GM18868 (cell line): ENCODE measurements around the gene CXCL8.
"Not testable (repeated sequence)": the region's sequence is repeated elsewhere in the genome, so short reads cannot be mapped to it uniquely, and the experiment has no call there.

Experiments
- ATAC-seq: cut with Tn5 transposase; IDR thresholded peaks from one replicate; pipeline ENCODE4 v1.9.1; 2021; ENCODE audit warnings: mild to moderate bottlenecking, moderate library complexity; ENCODE audit not compliant: unreplicated experiment

Gene CXCL8

GRCh38 chr4:73740353-73740778 is at the start of gene CXCL8:
TSS of gene CXCL8 (plus strand) at chr4:73740569. CDS start at chr4:73740659, 90 bp downstream.
- ATAC-seq = no peak

GRCh38 chr4:73691201-73691600 is 49.2 kb upstream of the CXCL8 start:
- ATAC-seq = not testable (repeated sequence)

- ATAC-seq = no peak
These were observed 48.6 kb upstream of the CXCL8 start for GRCh38 chr4:73691759-73692158.

- ATAC-seq = no peak
These were observed 48.1 kb upstream of the CXCL8 start for GRCh38 chr4:73692254-73692653.

GRCh38 chr4:73692701-73693100 is 47.7 kb upstream of the CXCL8 start:
- no peak for ATAC-seq

- ATAC-seq = no peak
These were observed 46.6 kb upstream of the CXCL8 start for GRCh38 chr4:73693811-73694210.

- no peak for ATAC-seq
These were observed 42.2 kb upstream of the CXCL8 start for GRCh38 chr4:73698217-73698616.

DNA sequence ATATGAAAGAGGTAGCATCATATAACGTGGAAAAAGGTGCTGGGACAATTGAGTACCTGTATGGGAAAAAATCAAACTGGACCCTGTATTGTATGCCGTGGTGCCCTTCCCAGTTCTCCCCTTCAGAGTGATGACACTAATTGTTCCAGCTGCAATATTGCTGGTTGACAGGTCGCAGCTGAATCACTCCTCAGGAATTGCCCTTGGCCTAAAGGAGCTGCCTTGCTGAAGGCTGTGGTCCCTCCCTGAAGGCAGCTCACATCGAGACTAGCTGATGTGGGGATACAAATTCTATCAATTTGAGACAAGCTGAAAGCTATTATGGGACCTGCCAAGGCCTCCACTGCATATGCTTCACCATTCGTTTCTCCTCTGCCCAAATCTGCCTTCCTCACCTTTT is 39.3 kb upstream of the CXCL8 start:
- ATAC-seq = no peak

DNA sequence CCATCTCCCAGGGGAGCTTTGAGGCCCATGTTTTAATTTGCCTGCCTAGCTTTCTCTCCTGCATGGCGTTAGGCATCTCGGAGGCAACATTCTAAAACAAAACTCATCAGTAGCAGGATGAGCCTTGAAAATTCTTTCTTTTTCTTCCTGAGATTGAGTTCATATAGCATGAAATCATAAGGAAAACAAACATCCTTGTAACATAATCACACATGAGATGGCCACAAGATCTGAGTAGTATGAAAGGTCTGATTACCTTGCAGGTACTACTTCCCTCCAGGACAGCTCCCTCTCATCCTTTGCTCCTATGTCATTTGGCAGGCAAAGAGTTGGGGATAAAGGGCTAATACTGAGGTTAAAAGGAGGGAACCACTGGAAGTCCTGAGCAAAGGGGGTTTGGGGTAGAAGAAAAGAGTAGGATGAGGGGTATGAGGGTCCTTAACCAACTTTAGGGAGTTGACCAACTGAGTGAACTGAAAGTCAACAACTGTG is 37.5 kb upstream of the CXCL8 start:
- no peak for ATAC-seq

DNA sequence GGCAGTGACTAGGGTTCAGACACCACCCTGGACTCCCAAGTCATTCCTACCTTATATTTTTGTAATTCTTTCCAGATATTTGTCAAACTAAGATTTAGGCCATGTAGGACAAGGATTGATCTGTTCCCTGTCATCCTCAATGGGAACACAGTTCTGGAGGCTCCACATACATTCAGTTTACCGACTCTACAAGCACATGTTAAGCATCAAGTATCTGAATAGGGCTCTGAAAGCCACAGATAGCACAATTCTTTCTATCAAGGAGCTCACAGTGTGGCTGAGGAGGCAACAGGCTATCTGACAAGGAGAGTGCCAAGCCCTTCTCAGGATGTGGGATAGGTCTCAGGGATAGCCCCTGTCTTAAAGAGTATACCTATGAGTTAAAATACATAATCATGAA is 37.0 kb upstream of the CXCL8 start:
- no peak for ATAC-seq

GRCh38 chr4:73704314-73705055 is 35.9 kb upstream of the CXCL8 start:
- no peak for ATAC-seq

DNA sequence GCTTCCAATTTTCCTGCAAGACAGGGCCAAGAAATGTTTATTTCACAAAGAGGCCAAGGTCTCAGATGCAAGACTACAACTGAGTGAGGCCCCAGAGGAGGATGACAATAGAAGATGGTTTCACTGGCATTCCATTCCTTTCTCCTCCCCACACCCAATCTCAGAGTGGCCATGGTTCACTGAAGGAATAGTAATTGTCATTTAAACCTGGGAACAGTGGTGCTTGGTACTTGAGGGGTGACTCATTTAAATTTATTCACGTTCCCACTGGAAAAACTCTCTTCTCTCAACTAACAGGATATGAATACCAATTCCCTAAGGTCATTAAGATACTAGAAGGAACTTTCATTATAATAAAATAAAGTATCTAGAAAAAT is 35.3 kb upstream of the CXCL8 start:
- ATAC-seq = no peak

DNA sequence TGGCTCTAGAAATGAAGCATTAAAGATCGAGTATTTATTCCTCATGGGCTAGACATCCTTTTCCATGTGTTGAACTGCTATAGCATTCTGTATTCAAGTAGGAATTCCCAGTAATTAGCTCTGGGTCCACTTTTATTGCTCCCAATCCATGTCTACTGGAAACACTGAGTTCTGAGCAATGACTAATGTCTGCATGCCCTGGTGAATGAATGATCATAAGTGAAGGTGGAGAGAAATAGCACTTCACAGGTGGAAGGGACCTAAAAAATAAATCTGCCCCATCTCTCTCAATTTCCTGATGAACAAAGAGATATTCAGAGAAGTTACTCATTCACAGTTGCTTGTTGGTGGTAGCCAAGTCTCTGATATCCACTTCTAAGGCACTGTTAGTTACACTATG is 34.6 kb upstream of the CXCL8 start:
- no peak for ATAC-seq

DNA sequence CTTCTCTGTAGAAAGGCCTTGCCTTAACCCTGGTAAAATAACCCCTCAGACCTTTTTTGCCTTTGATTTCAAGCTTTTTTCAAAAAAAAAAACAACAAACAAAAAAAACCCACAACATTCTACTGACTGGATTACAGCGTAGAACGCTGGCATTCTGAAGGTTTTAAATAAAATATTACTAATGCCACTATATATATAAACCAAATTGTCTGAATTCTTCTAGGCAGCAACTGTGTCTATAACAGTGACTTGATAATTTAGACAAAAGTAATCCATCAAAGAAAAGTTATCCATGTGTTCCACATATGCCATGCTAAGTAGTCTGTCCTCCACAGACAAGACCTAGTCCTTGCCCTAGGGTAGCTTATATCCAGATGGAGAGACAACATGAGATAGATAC is 33.6 kb upstream of the CXCL8 start:
- ATAC-seq = no peak

GRCh38 chr4:73707269-73707875 is 33.0 kb upstream of the CXCL8 start:
- no peak for ATAC-seq

DNA sequence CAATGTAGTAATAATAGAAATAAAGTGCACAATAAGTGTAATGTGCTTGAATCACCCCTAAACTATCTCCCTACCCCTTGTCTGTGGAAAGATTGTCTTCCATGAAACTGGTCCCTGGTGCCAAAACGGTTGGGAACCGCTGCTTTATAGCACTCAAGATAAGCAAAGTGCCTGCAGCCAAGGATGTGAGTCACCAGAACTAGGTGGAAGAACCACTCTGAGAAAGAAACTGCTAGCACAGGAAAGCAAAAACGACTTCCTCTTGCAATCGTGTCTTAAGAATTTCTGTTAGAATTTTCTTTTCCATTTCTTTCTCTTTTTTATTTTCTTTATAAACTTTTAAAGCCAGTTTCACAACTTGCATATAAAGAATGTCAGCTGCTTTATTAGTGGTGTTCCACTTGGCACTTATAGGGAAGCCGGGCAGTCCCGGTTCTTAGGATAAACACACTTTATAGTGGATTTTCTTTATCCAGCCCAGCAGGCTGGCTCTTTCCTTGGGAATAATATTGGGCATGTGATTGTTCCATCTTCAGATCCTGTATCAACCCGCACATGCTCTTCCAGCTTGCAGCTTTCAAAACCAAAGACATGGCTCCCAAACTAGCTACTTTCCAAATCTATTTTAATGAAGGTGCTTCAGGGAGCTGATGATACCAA is 32.3 kb upstream of the CXCL8 start:
- ATAC-seq = no peak

- no peak for ATAC-seq
These were observed 30.8 kb upstream of the CXCL8 start for GRCh38 chr4:73709451-73710033.

GRCh38 chr4:73710094-73710493 is 30.3 kb upstream of the CXCL8 start:
- ATAC-seq = no peak

DNA sequence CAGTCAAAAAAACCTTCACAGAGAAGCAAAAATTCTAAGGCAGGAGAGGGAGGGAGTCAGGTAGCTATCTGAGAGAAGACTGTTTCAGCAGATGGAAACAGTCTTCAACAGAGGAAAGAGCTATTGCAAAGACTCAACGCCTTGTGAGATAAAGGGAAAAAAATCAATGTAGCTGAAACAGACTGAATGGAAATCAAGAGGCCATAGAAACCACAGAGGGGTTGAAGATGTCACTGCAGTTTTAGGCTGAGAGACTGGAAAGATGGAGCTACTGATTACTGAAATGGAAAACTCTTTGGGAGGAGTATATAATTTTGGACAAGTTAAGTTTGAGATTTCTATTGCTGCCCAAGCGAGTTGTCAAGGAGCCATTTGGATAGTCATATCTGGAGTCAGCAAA is 28.4 kb upstream of the CXCL8 start:
- ATAC-seq = no peak

GRCh38 chr4:73713650-73714049 is 26.7 kb upstream of the CXCL8 start:
- no peak for ATAC-seq

DNA sequence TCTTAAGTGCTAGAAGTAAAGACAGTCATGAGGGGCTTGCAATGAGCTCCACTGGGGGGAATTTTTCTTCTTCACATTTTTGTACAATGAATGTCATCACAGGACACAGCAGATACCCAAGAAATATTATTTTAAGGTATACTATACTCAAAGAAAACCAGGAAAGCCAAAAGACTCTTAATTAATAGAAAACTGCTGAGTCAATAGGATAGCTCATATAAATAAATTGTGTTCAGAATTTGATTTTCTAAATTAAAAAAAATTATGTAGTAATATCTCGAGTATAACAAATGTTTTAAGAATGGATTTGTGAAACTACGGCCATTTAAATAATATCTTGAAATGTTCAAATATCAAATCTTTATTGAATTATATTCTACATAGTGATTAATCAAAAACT is 25.7 kb upstream of the CXCL8 start:
- ATAC-seq = no peak

DNA sequence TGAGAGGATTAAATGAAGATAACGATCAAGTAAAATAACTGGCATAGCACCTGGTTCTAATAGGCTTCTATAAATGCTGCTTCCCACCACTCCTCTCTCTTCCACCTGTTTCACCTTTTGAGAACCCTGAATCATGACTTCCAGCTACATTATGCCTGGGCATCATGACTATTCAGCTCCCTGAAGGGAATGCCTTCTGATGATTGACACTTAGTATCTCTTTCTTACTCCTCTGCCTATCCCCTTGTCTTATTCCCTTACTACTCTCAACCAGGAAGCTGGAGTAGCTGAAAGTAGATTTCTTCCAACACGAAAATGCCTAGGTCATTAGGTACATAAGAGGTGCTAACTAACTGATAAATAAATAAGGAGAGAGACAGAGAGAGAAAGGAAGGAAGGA is 24.7 kb upstream of the CXCL8 start:
- no peak for ATAC-seq
